Common myeloid progenitor, CD34-positive (primary cell): Measurements from ENCODE around the gene PADI3.

Experiments
- CTCF ChIA-PET: fragments of 350-600 bp; sonication (Branson Sonifier 250); formaldehyde crosslinking; loops from one replicate; lab custom pipeline; 2021; ENCODE audit warnings: antibody characterized with exemption; lab: Charles Lee
- POLR2A ChIA-PET: fragments of 350-600 bp; sonication (Branson Sonifier 250); formaldehyde crosslinking; loops from one replicate; lab custom pipeline; 2021; ENCODE audit warnings: antibody characterized with exemption; lab: Charles Lee
- DNase-seq, 3 donors: peaks; one replicate each; pipeline versions ENCODE4 v3.0.0 to v3.0.0-alpha.2; 2013
- H3K27ac ChIP-seq, 2 experiments: 1 replicate in 1 of 2; 2 replicates in 1 of 2; pipeline ENCODE4 v1.7.0; 2013; ENCODE audit warnings: inconsistent platforms in 2 of 2, low read length in 2 of 2, mild to moderate bottlenecking in 2 of 2, low read depth in 1 of 2, moderate library complexity in 1 of 2; ENCODE audit not compliant: severe bottlenecking in 2 of 2, insufficient read depth in 1 of 2, poor library complexity in 1 of 2
- H3K27me3 ChIP-seq, 5 experiments: replicated peaks in 2 of 5; 1 replicate in 3 of 5; 2 replicates in 2 of 5; pipeline versions ENCODE4 v1.6.1 to v1.7.0; 2013; ENCODE audit warnings: low read length in 4 of 5, mild to moderate bottlenecking in 2 of 5, moderate library complexity in 2 of 5, inconsistent platforms in 1 of 5; ENCODE audit not compliant: insufficient read depth in 5 of 5, control insufficient read depth in 4 of 5
- H3K36me3 ChIP-seq, 4 experiments: 1 replicate in 2 of 4; 2 replicates in 2 of 4; pipeline versions ENCODE4 v1.6.1 to v1.7.0; 2013; ENCODE audit warnings: low read length in 3 of 4, control low read depth in 1 of 4, mild to moderate bottlenecking in 1 of 4; ENCODE audit not compliant: control insufficient read depth in 4 of 4, insufficient read depth in 4 of 4
- H3K4me1 ChIP-seq, 4 experiments: 1 replicate in 3 of 4; 2 replicates in 1 of 4; pipeline versions ENCODE4 v1.6.1 to v1.7.1; 2013; ENCODE audit warnings: low read length in 3 of 4, mild to moderate bottlenecking in 3 of 4, control low read depth in 1 of 4, inconsistent platforms in 1 of 4, moderate library complexity in 1 of 4; ENCODE audit not compliant: control insufficient read depth in 4 of 4, insufficient read depth in 4 of 4; ENCODE audit errors: control extremely low read depth in 1 of 4
- H3K4me3 ChIP-seq, 7 experiments: 1 replicate in 4 of 7; 2 replicates in 3 of 7; pipeline versions ENCODE4 v1.5.1 to v1.7.0; 2013; ENCODE audit warnings: mild to moderate bottlenecking in 7 of 7, low read length in 6 of 7, moderate library complexity in 6 of 7, inconsistent platforms in 2 of 7, low read depth in 2 of 7, control low read depth in 1 of 7; ENCODE audit not compliant: insufficient read depth in 4 of 7, control insufficient read depth in 1 of 7; ENCODE audit errors: extremely low read depth in 1 of 7
- H3K9me3 ChIP-seq, 5 experiments: 1 replicate in 4 of 5; 2 replicates in 1 of 5; pipeline versions ENCODE4 v1.6.1 to v1.7.1; 2013; ENCODE audit warnings: low read length in 4 of 5, mild to moderate bottlenecking in 2 of 5, inconsistent platforms in 1 of 5, low read depth in 1 of 5, moderate library complexity in 1 of 5; ENCODE audit not compliant: control insufficient read depth in 4 of 5, insufficient read depth in 2 of 5; ENCODE audit errors: control extremely low read depth in 1 of 5
- WGBS: methylation state at CpG from one replicate; pipeline ENCODE4 v1.1.5; 2013; ENCODE audit not compliant: insufficient coverage; 5-methylcytosine and 5-hydroxymethylcytosine counted together

The PADI3 gene

GRCh38 chr1:17292299-17293160 is 43.6 kb downstream of the PADI3 start:
- WGBS = no CpG with 5 or more reads among the region's 7 CpGs
- Histone ChIP-seq H3K9me3 (no peaks in the 10 kb centered on the region), H3K27ac (no peak overlapping the region), H3K27me3 (no peaks in the 10 kb centered on the region), H3K36me3 (no peaks in the 10 kb centered on the region), H3K4me1 (peaks cover 0 to 21% (median 10%) of the 10 kb centered on the region in 4 experiments), H3K4me3 (no peak overlapping the region)
- ChIA-PET POLR2A (interaction anchor here (0.5 to 1.4 kb wide), 3 partner anchors 42 to 1937 kb away, joined by 3 to 7 read pairs (median 5); no protein-coding TSS in a partner anchor), CTCF (interaction anchor here (0.9 kb wide), 1 partner anchor 16 kb away, joined by 3 read pairs; no protein-coding TSS in a partner anchor)
- peak in 2 of 3 donors; percentile 63 to 64 for DNase-seq

GRCh38 chr1:17293681-17294425 is 45.0 kb downstream of the PADI3 start:
- ChIA-PET POLR2A (interaction anchor here (0.6 to 1.4 kb wide), 2 partner anchors 43 to 48 kb away, joined by 3 read pairs; no protein-coding TSS in a partner anchor), CTCF (interaction anchor here (1.0 kb wide), 1 partner anchor 17 kb away, joined by 3 read pairs; no protein-coding TSS in a partner anchor)
- H3K4me3 ChIP-seq = no peak overlapping the region
- no peak overlapping the region for H3K27ac ChIP-seq
- H3K4me1 ChIP-seq = peaks cover 0 to 21% (median 10%) of the 10 kb centered on the region in 4 experiments
- 12% methylated on average over 5 of the region's 14 CpGs for WGBS
- H3K36me3 ChIP-seq = no peaks in the 10 kb centered on the region
- no peaks in the 10 kb centered on the region for H3K9me3 ChIP-seq
- H3K27me3 ChIP-seq = no peaks in the 10 kb centered on the region
- DNase-seq = peak; percentile 68 to 89 (median 87)

DNA sequence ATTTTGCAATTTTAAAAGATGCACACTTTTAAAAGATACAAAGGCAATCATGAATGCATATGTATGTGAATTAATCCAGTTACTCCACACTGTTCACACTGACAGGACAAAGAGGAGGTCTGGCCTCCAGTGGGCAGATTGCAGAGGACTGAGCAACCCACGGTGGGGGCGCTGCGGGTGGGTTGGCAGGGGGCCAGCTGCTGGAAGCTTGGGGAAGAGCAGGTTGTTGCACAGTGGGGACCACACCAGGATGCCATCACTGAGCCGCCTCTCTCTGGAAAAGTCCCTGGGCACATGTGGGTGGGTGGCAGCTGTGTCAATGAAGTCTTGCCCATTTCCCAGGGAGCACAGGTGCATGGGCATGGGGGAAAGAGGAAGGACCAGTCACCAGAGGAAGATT is 46.4 kb downstream of the PADI3 start:
- CTCF ChIA-PET = no interaction called here
- H3K9me3 ChIP-seq = peaks cover 0 to 5% (median 0%) of the 10 kb centered on the region in 5 experiments

DNA sequence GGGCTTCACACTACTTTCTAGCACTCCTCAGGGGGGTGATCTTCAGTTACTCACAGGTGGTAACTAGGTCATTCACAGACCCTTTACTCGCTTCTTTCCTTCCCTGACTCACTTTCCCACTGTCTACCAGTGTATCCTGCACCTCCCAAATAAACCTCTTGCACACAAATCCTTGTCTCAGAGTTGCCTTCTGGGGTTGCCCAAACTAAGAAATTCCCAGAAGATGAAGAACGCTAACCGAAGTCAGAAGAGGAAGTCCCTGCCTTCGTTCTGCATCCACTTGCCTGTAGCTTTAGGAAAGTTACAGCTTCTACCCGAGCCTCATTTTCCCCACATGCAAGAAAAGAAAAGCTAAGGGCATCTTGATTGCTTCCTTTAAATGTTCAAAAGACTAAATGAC is 47.2 kb downstream of the PADI3 start:
- 95% methylated on average over 4 of the region's 5 CpGs for WGBS
- no peak overlapping the region for H3K4me3 ChIP-seq
- no peaks in the 10 kb centered on the region for H3K36me3 ChIP-seq
- POLR2A ChIA-PET = no interaction called here
- no peaks in the 10 kb centered on the region for H3K27me3 ChIP-seq
- no peak overlapping the region for H3K27ac ChIP-seq
- CTCF ChIA-PET = interaction anchor here (0.6 kb wide), 1 partner anchor 15 kb away, joined by 3 read pairs; no protein-coding TSS in a partner anchor
- no peak for DNase-seq
- peaks cover 0 to 21% (median 8%) of the 10 kb centered on the region in 4 experiments for H3K4me1 ChIP-seq
- H3K9me3 ChIP-seq = peaks cover 0 to 5% (median 5%) of the 10 kb centered on the region in 5 experiments

More for the DNA sequence above, 46.4 kb downstream of the PADI3 start:
- Histone ChIP-seq H3K4me3 (no peak overlapping the region), H3K27ac (no peak overlapping the region), H3K4me1 (peaks cover 0 to 21% (median 8%) of the 10 kb centered on the region in 4 experiments), H3K36me3 (no peaks in the 10 kb centered on the region), H3K27me3 (no peaks in the 10 kb centered on the region)
- 60% methylated on average over 4 of the region's 4 CpGs for WGBS
- POLR2A ChIA-PET = no interaction called here
- DNase-seq = no peak

DNA sequence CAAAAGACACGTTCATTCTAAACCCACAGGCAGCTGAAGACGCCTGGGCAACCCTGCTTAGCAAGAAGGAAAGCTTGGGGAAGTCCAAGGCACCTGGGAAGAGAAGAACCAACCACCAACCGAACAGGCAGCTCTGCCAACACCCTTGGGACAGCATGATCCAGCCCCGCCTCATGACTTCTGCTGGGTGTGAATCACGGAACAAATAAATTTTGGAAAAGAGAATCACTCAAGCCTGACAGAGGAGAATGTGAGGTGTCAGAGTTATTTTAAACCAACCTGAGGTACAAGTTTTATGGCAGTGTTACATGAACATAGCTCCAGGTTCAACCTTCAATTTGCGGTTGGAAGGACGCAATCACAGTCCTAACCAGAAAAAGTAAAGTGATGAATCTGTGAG is 49.1 kb downstream of the PADI3 start:
- Histone ChIP-seq H3K4me3 (no peak overlapping the region), H3K4me1 (peaks cover 0 to 12% (median 5%) of the 10 kb centered on the region in 4 experiments), H3K27ac (no peak overlapping the region), H3K36me3 (no peaks in the 10 kb centered on the region), H3K9me3 (peaks cover 0 to 15% (median 7%) of the 10 kb centered on the region in 5 experiments), H3K27me3 (no peaks in the 10 kb centered on the region)
- CTCF ChIA-PET = interaction anchor here (1.2 to 2.7 kb wide), 2 partner anchors 11 to 21 kb away, joined by 3 to 5 read pairs; partner anchors contain the start of gene PADI4
- POLR2A ChIA-PET = no interaction called here
- WGBS = 96% methylated on average over 6 of the region's 7 CpGs
- no peak for DNase-seq

- Histone ChIP-seq H3K36me3 (no peaks in the 10 kb centered on the region), H3K27ac (no peak overlapping the region), H3K9me3 (peaks cover 0 to 15% (median 7%) of the 10 kb centered on the region in 5 experiments), H3K4me1 (peaks cover 7 to 36% (median 23%) of the 10 kb centered on the region in 4 experiments), H3K4me3 (no peak overlapping the region), H3K27me3 (no peaks in the 10 kb centered on the region)
- ChIA-PET CTCF (interaction anchor here (0.8 to 1.0 kb wide), 2 partner anchors 35 to 176 kb away, joined by 3 read pairs; no protein-coding TSS in a partner anchor), POLR2A (no interaction called here)
- WGBS = 100% methylated on average over 2 of the region's 5 CpGs
- peak in 2 of 3 donors; percentile 50 to 61 for DNase-seq
These were observed 52.9 kb downstream of the PADI3 start for GRCh38 chr1:17301767-17302166.
